KMS-11 (cell line): ENCODE results near the gene TOR1AIP2.
A peak's percentile ranks its signal among the peaks of the same experiment; 100 is the strongest.

Experiments used
- H2AFZ ChIP-seq: fragments of 200-600 bp; sonication (generic); 2 replicates; pipeline ENCODE4 v1.6.1; 2016; ENCODE audit warnings: antibody characterized with exemption, mixed run types, low read depth
- H3K27ac ChIP-seq: fragments of 200-600 bp; sonication (generic); 2 replicates; pipeline ENCODE4 v1.6.1; 2016; ENCODE audit warnings: mild to moderate bottlenecking, mixed run types
- H3K27me3 ChIP-seq: fragments of 200-600 bp; sonication (generic); 2 replicates; pipeline ENCODE4 v1.6.1; 2017; ENCODE audit warnings: mild to moderate bottlenecking, low read depth, mixed run types, moderate library complexity; ENCODE audit not compliant: insufficient read depth
- H3K36me3 ChIP-seq: fragments of 200-600 bp; sonication (generic); 2 replicates; pipeline ENCODE4 v1.6.1; 2017; ENCODE audit warnings: mild to moderate bottlenecking, mixed run types; ENCODE audit not compliant: insufficient read depth
- H3K4me1 ChIP-seq: fragments of 200-600 bp; sonication (generic); 2 replicates; pipeline ENCODE4 v1.6.1; 2016; ENCODE audit warnings: mild to moderate bottlenecking, low read depth, mixed run types; ENCODE audit not compliant: poor library complexity, severe bottlenecking
- H3K4me2 ChIP-seq: fragments of 200-600 bp; sonication (generic); 2 replicates; pipeline ENCODE4 v1.7.0; 2016; ENCODE audit warnings: mild to moderate bottlenecking, mixed run types
- H3K4me3 ChIP-seq: fragments of 200-600 bp; sonication (generic); IDR thresholded peaks from 2 replicates; pipeline ENCODE4 v1.6.1; 2017; ENCODE audit warnings: low read depth, low read length, mixed read lengths; ENCODE audit not compliant: insufficient read depth
- H3K79me2 ChIP-seq: fragments of 200-600 bp; sonication (generic); 2 replicates; pipeline ENCODE4 v1.6.1; 2016; ENCODE audit warnings: low read depth, mixed run types; ENCODE audit not compliant: insufficient read depth
- H3K9ac ChIP-seq: fragments of 200-600 bp; sonication (generic); 2 replicates; pipeline ENCODE4 v1.6.1; 2016; ENCODE audit warnings: mild to moderate bottlenecking, mixed run types
- H4K20me1 ChIP-seq: fragments of 200-600 bp; sonication (generic); 2 replicates; pipeline ENCODE4 v1.6.1; 2016; ENCODE audit warnings: mild to moderate bottlenecking, mixed run types; ENCODE audit not compliant: insufficient read depth
- CTCF ChIP-seq: fragments of 200-600 bp; sonication (generic); conservative IDR thresholded peaks from 2 replicates; pipeline ENCODE4 v1.6.1; 2017; ENCODE audit warnings: low read depth, mild to moderate bottlenecking, antibody characterized with exemption, low read length, moderate library complexity, mixed read lengths

The TOR1AIP2 gene

GRCh38 chr1:179824265-179824664 lies 53.3 kb downstream of the TOR1AIP2 start:
- Histone ChIP-seq H3K4me1 (peaks cover 72% of the 10 kb centered on the region), H4K20me1 (no peaks in the 10 kb centered on the region), H3K27me3 (no peaks in the 10 kb centered on the region), H3K4me2 (no peak overlapping the region), H3K36me3 (no peaks in the 10 kb centered on the region), H2AFZ (no peak overlapping the region), H3K9ac (no peak overlapping the region), H3K4me3 (no peak overlapping the region), H3K79me2 (no peaks in the 10 kb centered on the region), H3K27ac (no peak overlapping the region)
- no peak for TF ChIP-seq CTCF

- TF ChIP-seq CTCF, result no peak
Measured at GRCh38 chr1:179823693-179824092, 53.9 kb downstream of the TOR1AIP2 start.

GRCh38 chr1:179822065-179822464 lies 55.5 kb downstream of the TOR1AIP2 start:
- Histone ChIP-seq H4K20me1 (no peaks in the 10 kb centered on the region), H3K4me1 (peaks cover 57% of the 10 kb centered on the region), H3K79me2 (no peaks in the 10 kb centered on the region), H3K4me2 (peak overlapping the region; percentile 33; the same call in 1 of the 2 replicates), H3K27ac (peak overlapping the region; percentile 65), H2AFZ (peak overlapping the region; percentile 40), H3K36me3 (no peaks in the 10 kb centered on the region), H3K4me3 (no peak overlapping the region), H3K27me3 (no peaks in the 10 kb centered on the region), H3K9ac (no peak overlapping the region; the same call in 1 of the 2 replicates)
- no peak for TF ChIP-seq CTCF

More at GRCh38 chr1:179823693-179824092, 53.9 kb downstream of the TOR1AIP2 start:
- no peaks in the 10 kb centered on the region for H3K36me3 ChIP-seq
- no peak overlapping the region for H2AFZ ChIP-seq
- no peak overlapping the region for H3K4me3 ChIP-seq
- peaks cover 70% of the 10 kb centered on the region for H3K4me1 ChIP-seq
- no peaks in the 10 kb centered on the region for H4K20me1 ChIP-seq
- H3K4me2 ChIP-seq, result no peak overlapping the region; the same call in 1 of the 2 replicates
- H3K27ac ChIP-seq, result no peak overlapping the region
- H3K27me3 ChIP-seq, result no peaks in the 10 kb centered on the region
- no peak overlapping the region for H3K9ac ChIP-seq
- H3K79me2 ChIP-seq, result no peaks in the 10 kb centered on the region

GRCh38 chr1:179821524-179821923 lies 56.1 kb downstream of the TOR1AIP2 start:
- no peaks in the 10 kb centered on the region for H3K27me3 ChIP-seq
- peaks cover 51% of the 10 kb centered on the region for H3K4me1 ChIP-seq
- no peaks in the 10 kb centered on the region for H3K79me2 ChIP-seq
- H2AFZ ChIP-seq, result peak overlapping the region; percentile 40; the same call in 1 of the 2 replicates
- H3K27ac ChIP-seq, result peak overlapping the region; percentile 65
- H4K20me1 ChIP-seq, result no peaks in the 10 kb centered on the region
- TF ChIP-seq CTCF, result no peak
- H3K36me3 ChIP-seq, result no peaks in the 10 kb centered on the region
- no peak overlapping the region for H3K4me3 ChIP-seq
- no peak overlapping the region; the same call in 1 of the 2 replicates for H3K9ac ChIP-seq
- H3K4me2 ChIP-seq, result peak overlapping the region; percentile 33
